H9 (cell line): ENCODE measurements around the gene DPP10. TPM values are rescaled to one million over a fixed set of nuclear protein-coding genes. Genes with fewer than 3 reads are reported as not detected.

Experiments
- DNase-seq: peaks from one replicate; pipeline ENCODE4 v3.0.0-alpha.2; 2017
- H2AFZ ChIP-seq: one replicate; pipeline ENCODE4 v1.6.1; 2013; ENCODE audit warnings: mild to moderate bottlenecking, low read length, control low read depth, moderate library complexity
- H2AK5ac ChIP-seq: 2 replicates; pipeline ENCODE4 v1.6.1; 2013; ENCODE audit warnings: low read length, control low read depth, mixed read lengths; ENCODE audit not compliant: insufficient read length
- H2BK120ac ChIP-seq: one replicate; pipeline ENCODE4 v1.6.1; 2013; ENCODE audit warnings: low read depth, mild to moderate bottlenecking, low read length, control low read depth, inconsistent platforms; ENCODE audit not compliant: poor library complexity, severe bottlenecking
- H2BK12ac ChIP-seq: 2 replicates; pipeline ENCODE4 v1.6.1; 2013; ENCODE audit warnings: low read length, control low read depth, mixed read lengths, low read depth; ENCODE audit not compliant: insufficient read length
- H2BK15ac ChIP-seq: 2 replicates; pipeline ENCODE4 v1.6.1; 2013; ENCODE audit warnings: low read depth, low read length, control low read depth
- H2BK20ac ChIP-seq: one replicate; pipeline ENCODE4 v1.6.1; 2013; ENCODE audit warnings: low read depth, mild to moderate bottlenecking, low read length, control low read depth, inconsistent platforms; ENCODE audit not compliant: poor library complexity, severe bottlenecking
- H2BK5ac ChIP-seq: 2 replicates; pipeline ENCODE4 v1.6.1; 2013; ENCODE audit warnings: low read length, control low read depth, mixed read lengths; ENCODE audit not compliant: insufficient read length
- H3K14ac ChIP-seq: 2 replicates; pipeline ENCODE4 v1.6.1; 2013; ENCODE audit warnings: low read length, control low read depth; ENCODE audit not compliant: insufficient read depth
- H3K18ac ChIP-seq: 2 replicates; pipeline ENCODE4 v1.6.1; 2013; ENCODE audit warnings: low read depth, mild to moderate bottlenecking, mixed read lengths, low read length, control low read depth; ENCODE audit not compliant: insufficient read length
- H3K23ac ChIP-seq: 2 replicates; pipeline ENCODE4 v1.6.1; 2013; ENCODE audit warnings: low read length, control low read depth, mixed read lengths, low read depth; ENCODE audit not compliant: insufficient read length
- H3K23me2 ChIP-seq: 2 replicates; pipeline ENCODE4 v1.6.1; 2013; ENCODE audit warnings: low read depth, mild to moderate bottlenecking, mixed read lengths, low read length, control low read depth; ENCODE audit not compliant: insufficient read length, poor library complexity, severe bottlenecking
- H3K27ac ChIP-seq: 2 replicates; pipeline ENCODE4 v1.5.1; 2013; ENCODE audit warnings: low read length, control low read depth, mixed read lengths, low read depth; ENCODE audit not compliant: insufficient read length
- H3K27me3 ChIP-seq: 2 replicates; pipeline ENCODE4 v1.6.1; 2013; ENCODE audit warnings: low read length, control low read depth, inconsistent platforms; ENCODE audit not compliant: insufficient read depth
- H3K4ac ChIP-seq: 2 replicates; pipeline ENCODE4 v1.6.1; 2013; ENCODE audit warnings: low read depth, mild to moderate bottlenecking, control low read depth, inconsistent platforms, low read length, moderate library complexity
- H3K4me1 ChIP-seq: 2 replicates; pipeline ENCODE4 v1.6.1; 2013; ENCODE audit warnings: low read length, control low read depth, inconsistent platforms; ENCODE audit not compliant: insufficient read depth
- H3K4me2 ChIP-seq: 2 replicates; pipeline ENCODE4 v1.6.1; 2013; ENCODE audit warnings: low read length, control low read depth, mixed read lengths; ENCODE audit not compliant: insufficient read length, insufficient read depth
- H3K56ac ChIP-seq: 2 replicates; pipeline ENCODE4 v1.6.1; 2013; ENCODE audit warnings: low read depth, mild to moderate bottlenecking, mixed read lengths, low read length, control low read depth; ENCODE audit not compliant: insufficient read length
- H3K79me1 ChIP-seq: 2 replicates; pipeline ENCODE4 v1.6.1; 2013; ENCODE audit warnings: low read depth, mild to moderate bottlenecking, moderate library complexity, low read length, control low read depth, inconsistent platforms; ENCODE audit not compliant: insufficient read depth, poor library complexity, severe bottlenecking
- H3K79me2 ChIP-seq: 2 replicates; pipeline ENCODE4 v1.6.1; 2013; ENCODE audit warnings: low read length, control low read depth, inconsistent platforms; ENCODE audit not compliant: insufficient read depth
- H3K9ac ChIP-seq: 2 replicates; pipeline ENCODE4 v1.6.1; 2013; ENCODE audit warnings: low read length, control low read depth, mixed read lengths; ENCODE audit not compliant: insufficient read length; ENCODE audit errors: extremely low read depth
- H3K9me3 ChIP-seq: one replicate; pipeline ENCODE4 v1.6.1; 2013; ENCODE audit warnings: low read depth, low read length, inconsistent platforms; ENCODE audit not compliant: control insufficient read depth
- H3T11ph ChIP-seq: one replicate; pipeline ENCODE4 v1.6.1; 2013; ENCODE audit warnings: mild to moderate bottlenecking, low read length, control low read depth, inconsistent platforms
- H4K20me1 ChIP-seq: one replicate; pipeline ENCODE4 v1.6.1; 2013; ENCODE audit not compliant: control insufficient read depth, insufficient read length, insufficient read depth
- H4K5ac ChIP-seq: 2 replicates; pipeline ENCODE4 v1.6.1; 2013; ENCODE audit warnings: low read depth, mild to moderate bottlenecking, mixed read lengths, low read length, control low read depth; ENCODE audit not compliant: insufficient read length
- H4K8ac ChIP-seq: replicated peaks from 2 replicates; pipeline ENCODE4 v1.6.1; 2013; ENCODE audit warnings: low read length, control low read depth, mixed read lengths, low read depth; ENCODE audit not compliant: insufficient read length
- H4K91ac ChIP-seq: 2 replicates; pipeline ENCODE4 v1.6.1; 2013; ENCODE audit warnings: low read depth, mild to moderate bottlenecking, moderate library complexity, mixed read lengths, low read length, control low read depth; ENCODE audit not compliant: insufficient read length
- H3K27ac Mint-ChIP-seq, 3 experiments: 2 replicates in 2 of 3; 3 replicates in 1 of 3; pipeline ENCODE4 v1.8.0; 2020 to 2021; ENCODE audit warnings: mixed read lengths in 3 of 3, mild to moderate bottlenecking in 1 of 3, moderate library complexity in 1 of 3
- H3K27me3 Mint-ChIP-seq: 2 replicates; pipeline ENCODE4 v1.8.0; 2021; ENCODE audit warnings: low read depth, mild to moderate bottlenecking, moderate library complexity, mixed read lengths
- H3K36me3 Mint-ChIP-seq, 3 experiments: 2 replicates in 2 of 3; 3 replicates in 1 of 3; pipeline ENCODE4 v1.8.0; 2020 to 2021; ENCODE audit warnings: low read depth in 3 of 3, mixed read lengths in 3 of 3; ENCODE audit not compliant: insufficient read depth in 1 of 3
- H3K4me1 Mint-ChIP-seq, 2 experiments: 2 replicates each; pipeline ENCODE4 v1.8.0; 2020; ENCODE audit warnings: mixed read lengths in 2 of 2
- H3K4me3 Mint-ChIP-seq, 2 experiments: 2 replicates in 1 of 2; 3 replicates in 1 of 2; pipeline ENCODE4 v1.8.0; 2020 to 2021; ENCODE audit warnings: mild to moderate bottlenecking in 2 of 2, mixed read lengths in 2 of 2, moderate library complexity in 1 of 2
- H3K9me3 Mint-ChIP-seq, 2 experiments: 2 replicates in 1 of 2; 3 replicates in 1 of 2; pipeline ENCODE4 v1.8.0; 2020; ENCODE audit warnings: mild to moderate bottlenecking in 2 of 2, mixed read lengths in 2 of 2, moderate library complexity in 1 of 2
- CTCF ChIP-seq: fragments of 200-600 bp; sonication (generic); conservative IDR thresholded peaks from 3 replicates; pipeline ENCODE4 v1.8.0; 2021; ENCODE audit warnings: antibody characterized with exemption, mild to moderate bottlenecking
- WGBS: extraction: QIAGEN DNeasy Blood & Tissue Kit; methylation state at CpG from one replicate; pipeline ENCODE4 v1.1.7; 2013; ENCODE audit warnings: missing lambda C conversion rate, low lambda C conversion rate, mixed read lengths; ENCODE audit not compliant: insufficient read length; ENCODE audit errors: extremely low coverage; 5-methylcytosine and 5-hydroxymethylcytosine counted together
- total RNA-seq: library from RNA; stranded (reverse); gene quantifications from 2 replicates; pipeline ENCODE4 v1.2.1, GENCODE V29; 2021

The DPP10 gene
- total RNA-seq, 1 experiment from 2014 or later = 11.3 TPM

- H3K4me1 Mint-ChIP-seq = peaks cover 0 to 2% of the 10 kb centered on the region in 2 experiments; a peak in 1 of 4 replicates
- WGBS = no CpG with 5 or more reads among the region's 3 CpGs
These were observed 520.1 kb downstream of the DPP10 start for GRCh38 chr2:114962532-114962931.

More at GRCh38 chr2:114962532-114962931, 520.1 kb downstream of the DPP10 start:
- no peaks in the 10 kb centered on the region for H3K27me3 Mint-ChIP-seq
- no peak overlapping the region for H2BK20ac ChIP-seq
- no peak overlapping the region for H3T11ph ChIP-seq
- H2AK5ac ChIP-seq = no peak overlapping the region
- H3K4me1 ChIP-seq = no peaks in the 10 kb centered on the region
- H2BK120ac ChIP-seq = no peak overlapping the region
- no peaks in the 10 kb centered on the region for H4K20me1 ChIP-seq
- no peaks in the 10 kb centered on the region for H3K79me1 ChIP-seq
- no peaks in the 10 kb centered on the region for H3K27me3 ChIP-seq
- H2AFZ ChIP-seq = no peak overlapping the region
- DNase-seq = no peak
- no peak overlapping the region for H3K56ac ChIP-seq
- H3K9me3 ChIP-seq = no peaks in the 10 kb centered on the region
- H3K79me2 ChIP-seq = no peaks in the 10 kb centered on the region
- no peak overlapping the region for H2BK12ac ChIP-seq
- H4K5ac ChIP-seq = no peak overlapping the region
- H3K23ac ChIP-seq = no peak overlapping the region
- H3K9ac ChIP-seq = no peak overlapping the region
- H2BK15ac ChIP-seq = no peak overlapping the region
- no peaks in the 10 kb centered on the region for H3K23me2 ChIP-seq
- peaks cover 0 to 8% (median 2%) of the 10 kb centered on the region in 3 experiments; a peak in 2 of 7 replicates for H3K36me3 Mint-ChIP-seq
- no peak overlapping the region for H4K91ac ChIP-seq
- H3K4me2 ChIP-seq = no peak overlapping the region
- no peak overlapping the region for H3K4me3 Mint-ChIP-seq
- no peak overlapping the region for H3K27ac ChIP-seq
- no peak overlapping the region for H2BK5ac ChIP-seq
- no peak overlapping the region for H3K18ac ChIP-seq
- H3K4ac ChIP-seq = no peak overlapping the region
- H3K9me3 Mint-ChIP-seq = peaks cover 0 to 3% of the 10 kb centered on the region in 2 experiments; a peak in 2 of 5 replicates
- no peak for TF ChIP-seq CTCF
- no peak overlapping the region for H3K27ac Mint-ChIP-seq
- H4K8ac ChIP-seq = no peak overlapping the region
- no peak overlapping the region for H3K14ac ChIP-seq
